ENCODE results near the gene AP1S1.

DNA sequence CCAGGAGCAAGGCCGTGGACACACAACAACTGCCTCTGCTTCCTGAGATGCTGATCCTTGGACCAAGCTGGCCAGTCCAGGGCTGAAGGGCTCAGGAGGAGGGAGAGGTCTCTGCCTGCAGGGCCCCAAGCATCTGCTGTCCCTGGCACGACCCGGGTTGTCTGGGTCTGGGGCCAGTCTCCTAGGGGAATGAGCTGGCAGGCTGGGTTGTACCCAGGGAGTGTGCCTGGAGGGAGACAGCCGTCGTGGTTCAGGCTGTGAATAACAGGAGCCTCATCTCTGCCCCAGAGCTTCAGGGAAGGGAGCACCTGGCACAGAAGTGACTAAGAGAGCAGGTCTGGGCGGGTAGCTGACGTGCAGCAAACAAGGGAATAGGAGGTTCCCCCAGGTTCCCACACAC, 45.3 kb upstream of the AP1S1 start:
- TF ChIP-seq, protein P1, sequence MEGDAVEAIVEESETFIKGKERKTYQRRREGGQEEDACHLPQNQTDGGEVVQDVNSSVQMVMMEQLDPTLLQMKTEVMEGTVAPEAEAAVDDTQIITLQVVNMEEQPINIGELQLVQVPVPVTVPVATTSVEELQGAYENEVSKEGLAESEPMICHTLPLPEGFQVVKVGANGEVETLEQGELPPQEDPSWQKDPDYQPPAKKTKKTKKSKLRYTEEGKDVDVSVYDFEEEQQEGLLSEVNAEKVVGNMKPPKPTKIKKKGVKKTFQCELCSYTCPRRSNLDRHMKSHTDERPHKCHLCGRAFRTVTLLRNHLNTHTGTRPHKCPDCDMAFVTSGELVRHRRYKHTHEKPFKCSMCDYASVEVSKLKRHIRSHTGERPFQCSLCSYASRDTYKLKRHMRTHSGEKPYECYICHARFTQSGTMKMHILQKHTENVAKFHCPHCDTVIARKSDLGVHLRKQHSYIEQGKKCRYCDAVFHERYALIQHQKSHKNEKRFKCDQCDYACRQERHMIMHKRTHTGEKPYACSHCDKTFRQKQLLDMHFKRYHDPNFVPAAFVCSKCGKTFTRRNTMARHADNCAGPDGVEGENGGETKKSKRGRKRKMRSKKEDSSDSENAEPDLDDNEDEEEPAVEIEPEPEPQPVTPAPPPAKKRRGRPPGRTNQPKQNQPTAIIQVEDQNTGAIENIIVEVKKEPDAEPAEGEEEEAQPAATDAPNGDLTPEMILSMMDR (IDR thresholded peaks at IDR 0.05; ENCODE audit: low read depth, low read length, poor library complexity, severe bottlenecking) = no peak
- TF ChIP-seq EZH2phosphoT487 (IDR thresholded peaks at IDR 0.05; ENCODE audit: borderline replicate concordance, low read length) = no peak

Data from DOHH2 (cell line).